Smooth muscle cell (in vitro differentiated cells): ENCODE results near the gene KCNQ2. TPM values are rescaled to one million over a fixed set of nuclear protein-coding genes. Genes with fewer than 3 reads are reported as not detected.

ENCODE experiments used
- DNase-seq: peaks from one replicate; lab custom pipeline; 2025; ENCODE audit not compliant: unreplicated experiment; lab: John Stamatoyannopoulos, UW
- H2AFZ ChIP-seq: fragments of 200-600 bp; sonication (generic); 2 replicates; pipeline ENCODE4 v1.6.0; 2016; ENCODE audit warnings: antibody characterized with exemption, low read depth, mild to moderate bottlenecking
- H3F3A ChIP-seq: fragments of 200-600 bp; sonication (generic); 2 replicates; pipeline ENCODE4 v1.6.0; 2017; ENCODE audit warnings: antibody characterized with exemption, low read depth
- H3K27ac ChIP-seq: fragments of 200-600 bp; sonication (generic); 2 replicates; pipeline ENCODE4 v1.5.1; 2016; ENCODE audit warnings: low read depth, mild to moderate bottlenecking
- H3K27me3 ChIP-seq: fragments of 200-600 bp; sonication (generic); 2 replicates; pipeline ENCODE4 v1.6.1; 2016; ENCODE audit warnings: low read depth, mild to moderate bottlenecking
- H3K36me3 ChIP-seq: fragments of 200-600 bp; sonication (generic); 2 replicates; pipeline ENCODE4 v1.5.1; 2016; ENCODE audit warnings: low read depth
- H3K4me1 ChIP-seq: fragments of 200-600 bp; sonication (generic); 2 replicates; pipeline ENCODE4 v1.5.1; 2016; ENCODE audit warnings: low read depth
- H3K4me2 ChIP-seq: fragments of 200-600 bp; sonication (generic); 2 replicates; pipeline ENCODE4 v1.6.0; 2016; ENCODE audit warnings: mild to moderate bottlenecking
- H3K4me3 ChIP-seq: fragments of 200-600 bp; sonication (generic); 2 replicates; pipeline ENCODE4 v1.5.1; 2016; ENCODE audit warnings: mild to moderate bottlenecking
- H3K79me2 ChIP-seq: fragments of 200-600 bp; sonication (generic); 2 replicates; pipeline ENCODE4 v1.6.0; 2016; ENCODE audit warnings: low read depth, mild to moderate bottlenecking
- H3K9ac ChIP-seq: fragments of 200-600 bp; sonication (generic); 2 replicates; pipeline ENCODE4 v1.6.0; 2016; ENCODE audit warnings: low read depth
- H3K9me3 ChIP-seq: fragments of 200-600 bp; sonication (generic); replicated peaks from 2 replicates; pipeline ENCODE4 v1.5.1; 2016; ENCODE audit warnings: low read depth
- H4K20me1 ChIP-seq: fragments of 200-600 bp; sonication (generic); 2 replicates; pipeline ENCODE4 v1.6.0; 2016; ENCODE audit warnings: low read depth
- CTCF ChIP-seq: fragments of 200-600 bp; sonication (generic); IDR thresholded peaks from 2 replicates; pipeline ENCODE4 v1.5.1; 2017; ENCODE audit warnings: borderline replicate concordance, mild to moderate bottlenecking, antibody characterized with exemption; ENCODE audit not compliant: insufficient read depth, poor library complexity, severe bottlenecking
- WGBS: methylation state at CpG from one replicate; pipeline ENCODE4 v1.1.7; 2016; ENCODE audit warnings: low lambda C conversion rate; 5-methylcytosine and 5-hydroxymethylcytosine counted together
- polyA plus RNA-seq: library from polyadenylated mRNA; unstranded; fragments of >200 nt; fragmentation: Nextera tagmentation; extraction: Ambion mirVana; gene quantifications from 2 replicates; pipeline ENCODE4 v1.2.1, GENCODE V29; 2016
- total RNA-seq: library from RNA; depleted of rRNA; stranded (reverse); fragments of >200 nt; gene quantifications from 2 replicates; pipeline ENCODE4 v1.2.3, GENCODE V29; 2014

Gene KCNQ2
- total and polyA plus RNA-seq, 2 experiments from 2014 or later, result 5.1 to 5.7 TPM

DNA sequence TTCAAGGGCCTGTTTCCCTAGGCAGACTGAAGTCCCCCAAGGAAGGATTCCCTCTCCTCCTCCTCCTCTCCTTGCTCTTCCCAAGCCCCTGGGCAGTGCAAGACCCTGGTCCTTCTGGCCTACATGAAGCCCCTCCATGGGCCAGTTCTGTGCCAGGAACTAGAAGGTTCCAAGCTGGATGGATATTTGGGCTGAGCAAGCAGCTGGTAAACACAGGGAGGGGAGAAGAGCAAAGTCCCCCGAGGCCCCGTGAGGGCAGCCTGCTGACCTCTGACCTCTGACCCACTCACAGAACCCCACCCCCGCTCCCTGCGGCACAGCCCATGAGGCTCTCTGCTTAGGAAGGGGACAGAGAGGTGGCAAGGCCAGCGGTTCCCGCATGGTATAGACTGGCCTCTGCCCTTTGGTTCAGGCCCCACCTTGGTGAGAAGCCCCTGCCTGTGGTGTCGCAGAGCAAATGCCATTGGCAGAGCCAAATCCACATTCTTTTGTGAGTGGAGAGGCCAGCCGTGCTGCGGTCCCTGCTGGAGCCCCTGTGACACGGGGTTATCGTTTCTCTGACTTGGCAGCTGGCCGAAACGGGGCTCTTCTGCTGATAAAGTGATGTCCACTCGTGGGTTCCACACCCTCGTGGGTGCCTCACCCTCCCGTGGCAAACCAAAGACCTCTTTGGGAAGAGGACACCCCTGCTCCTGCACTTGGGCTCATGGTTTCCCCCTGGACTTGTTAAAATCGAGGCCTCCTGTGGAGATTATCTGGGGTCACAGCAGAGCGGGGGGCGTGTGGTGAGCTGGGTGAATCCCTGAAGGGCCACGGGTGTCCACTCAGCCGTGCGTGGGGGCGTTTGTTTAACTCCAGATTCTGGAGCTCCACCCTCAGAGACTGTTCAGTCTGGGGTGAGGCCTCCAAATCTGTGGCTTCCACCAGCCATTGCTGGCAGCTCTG lies 109.2 kb downstream of the KCNQ2 start:
- Histone ChIP-seq H3K9me3 (no peaks in the 10 kb centered on the region), H3K27ac (no peak overlapping the region), H3K9ac (no peak overlapping the region), H3K4me1 (peaks cover 14% of the 10 kb centered on the region), H3K4me2 (no peak overlapping the region), H3K27me3 (peaks cover 48% of the 10 kb centered on the region), H3F3A (no peaks in the 10 kb centered on the region), H3K4me3 (no peak overlapping the region), H4K20me1 (no peaks in the 10 kb centered on the region), H2AFZ (no peak overlapping the region), H3K36me3 (no peaks in the 10 kb centered on the region), H3K79me2 (no peaks in the 10 kb centered on the region)
- no peak for DNase-seq
- 83% methylated on average over 23 of the region's 23 CpGs for WGBS
- TF ChIP-seq CTCF, result no peak

GRCh38 chr20:63362436-63363009 lies 109.9 kb downstream of the KCNQ2 start:
- WGBS, result 71% methylated on average over 16 of the region's 16 CpGs
- H3K9ac ChIP-seq, result no peak overlapping the region
- DNase-seq, result no peak
- no peak overlapping the region for H2AFZ ChIP-seq
- peaks cover 49% of the 10 kb centered on the region for H3K27me3 ChIP-seq
- no peak overlapping the region for H3K4me3 ChIP-seq
- no peaks in the 10 kb centered on the region for H3K9me3 ChIP-seq
- H3K4me2 ChIP-seq, result no peak overlapping the region
- H3K79me2 ChIP-seq, result no peaks in the 10 kb centered on the region
- H3K36me3 ChIP-seq, result no peaks in the 10 kb centered on the region
- H3F3A ChIP-seq, result no peaks in the 10 kb centered on the region
- H3K4me1 ChIP-seq, result peaks cover 14% of the 10 kb centered on the region
- H4K20me1 ChIP-seq, result no peaks in the 10 kb centered on the region
- H3K27ac ChIP-seq, result no peak overlapping the region
- TF ChIP-seq CTCF, result no peak

GRCh38 chr20:63361519-63362435 lies 110.7 kb downstream of the KCNQ2 start:
- peaks cover 45% of the 10 kb centered on the region for H3K27me3 ChIP-seq
- WGBS, result 16% methylated on average over 40 of the region's 50 CpGs
- no peak overlapping the region for H2AFZ ChIP-seq
- H3F3A ChIP-seq, result no peaks in the 10 kb centered on the region
- no peaks in the 10 kb centered on the region for H4K20me1 ChIP-seq
- peaks cover 8% of the 10 kb centered on the region for H3K4me1 ChIP-seq
- H3K4me3 ChIP-seq, result no peak overlapping the region
- no peak overlapping the region for H3K4me2 ChIP-seq
- no peaks in the 10 kb centered on the region for H3K9me3 ChIP-seq
- DNase-seq, result no peak
- no peak overlapping the region for H3K27ac ChIP-seq
- no peaks in the 10 kb centered on the region for H3K36me3 ChIP-seq
- no peak for TF ChIP-seq CTCF
- H3K79me2 ChIP-seq, result no peaks in the 10 kb centered on the region
- H3K9ac ChIP-seq, result no peak overlapping the region
